ENCODE data around the gene CCDC134. TPM values are rescaled to one million over a fixed set of nuclear protein-coding genes. Genes with fewer than 3 reads are reported as not detected.

Gene CCDC134
- total and polyA plus RNA-seq, 2 of the 8 experiments (the other 6 are each of a cell fraction or from before 2014, with no cell fraction given), result 7.7 to 20.0 TPM

DNA sequence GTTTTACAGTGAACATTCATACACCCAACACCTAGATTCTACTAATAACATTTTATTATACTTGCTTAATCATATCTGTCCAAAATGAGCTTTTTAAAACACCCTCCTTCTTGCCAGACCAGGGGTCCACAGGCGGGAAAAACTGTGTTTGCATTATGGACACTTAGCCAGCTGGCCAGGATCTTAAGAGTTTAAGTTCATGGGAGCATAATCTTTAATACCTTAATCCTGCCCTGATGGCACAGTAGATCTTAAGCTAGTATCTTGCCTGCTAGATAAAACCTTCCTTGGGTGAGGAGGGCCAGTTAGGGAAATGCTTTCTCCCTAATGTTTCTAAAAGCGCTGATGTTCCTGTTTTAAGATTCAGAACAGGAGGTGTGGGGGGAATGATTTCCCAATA is 13.1 kb upstream of the CCDC134 start:
- DNase-seq (ENCODE audit: low read depth in 1 of 2, low spot score in 2 of 2) (no peak), FAIRE-seq (no peak)
- H3K36me3 ChIP-seq (ENCODE audit: control insufficient read depth in 2 of 4, insufficient read depth in 4 of 4, low read length in 3 of 4), result no peaks in the 10 kb centered on the region
- POLR2A ChIA-PET (ENCODE audit: partially characterized antibody), result interaction anchor here (1.9 kb wide), 1 partner anchor 14 kb away, joined by 9 read pairs; the partner anchor contains the start of gene CCDC134
- H2AK5ac ChIP-seq (ENCODE audit: low read depth, low read length), result no peak overlapping the region
- H3K23me2 ChIP-seq (ENCODE audit: low read depth, low read length), result no peaks in the 10 kb centered on the region; the same call in 1 of the 2 replicates
- no peak overlapping the region for H3K27ac ChIP-seq (ENCODE audit: low read depth, low read length)
- H3K27me3 ChIP-seq (replicated peaks in 1 of 4; ENCODE audit: control insufficient read depth in 3 of 4, extremely low read depth in 1 of 4, insufficient read depth in 3 of 4, low read length in 3 of 4), result no peaks in the 10 kb centered on the region; a peak in 1 of 7 replicates
- no peak overlapping the region for H2BK120ac ChIP-seq (replicated peaks; ENCODE audit: low read depth, low read length)
- 68% methylated on average over 2 of the region's 2 CpGs; no CpG with 5 or more reads in 1 of the 2 experiments for WGBS, 2 experiments (ENCODE audit: extremely low coverage in 1 of 2, insufficient coverage in 1 of 2, insufficient read length in 1 of 2, insufficient replicate concordance in 2 of 2, low coverage in 1 of 2, low lambda C conversion rate in 2 of 2, missing lambda C conversion rate in 1 of 2)
- H2BK20ac ChIP-seq (ENCODE audit: low read length), result no peak overlapping the region
- no peak overlapping the region for H4K8ac ChIP-seq (ENCODE audit: extremely low read depth, insufficient read depth, low read length)
- no peak overlapping the region for H3K4me3 ChIP-seq (ENCODE audit: extremely low read depth in 1 of 4, insufficient read depth in 2 of 4, low read depth in 3 of 4, low read length in 4 of 4)
- H3K14ac ChIP-seq (ENCODE audit: insufficient read length), result no peak overlapping the region
- no peaks in the 10 kb centered on the region for H4K20me1 ChIP-seq (replicated peaks in 1 of 2; ENCODE audit: control insufficient read depth in 1 of 2, insufficient read depth in 2 of 2, low read length in 2 of 2)
- H3K56ac ChIP-seq (replicated peaks; ENCODE audit: insufficient read length, low read depth, low read length), result no peak overlapping the region
- H3K79me2 ChIP-seq (ENCODE audit: control insufficient read depth in 1 of 2, insufficient read depth in 2 of 2, low read length in 2 of 2), result no peaks in the 10 kb centered on the region
- H3K4ac ChIP-seq (replicated peaks; ENCODE audit: insufficient read length, low read depth, low read length), result no peak overlapping the region
- H2BK5ac ChIP-seq (ENCODE audit: low read depth, low read length), result no peak overlapping the region
- no peaks in the 10 kb centered on the region for H3K4me1 ChIP-seq (replicated peaks in 1 of 4; ENCODE audit: control insufficient read depth in 3 of 4, insufficient read depth in 4 of 4, low read length in 3 of 4)
- no peak overlapping the region for H4K5ac ChIP-seq (ENCODE audit: insufficient read length, low read depth, low read length)
- no peak overlapping the region for H3K18ac ChIP-seq (ENCODE audit: extremely low read depth, low read length)
- no peak overlapping the region for H4K91ac ChIP-seq (replicated peaks; ENCODE audit: insufficient read length, low read length)
- no peaks in the 10 kb centered on the region for H3K79me1 ChIP-seq (ENCODE audit: low read depth, low read length)
- H2AFZ ChIP-seq (ENCODE audit: low read length), result no peak overlapping the region
- H2BK12ac ChIP-seq (ENCODE audit: low read depth, low read length), result no peak overlapping the region
- no peak overlapping the region for H3K4me2 ChIP-seq (ENCODE audit: insufficient read depth in 1 of 2, low read depth in 2 of 2, low read length in 2 of 2)
- H3K9ac ChIP-seq (replicated peaks in 1 of 4; ENCODE audit: extremely low read depth in 1 of 4, low read depth in 3 of 4, low read length in 3 of 4), result no peak overlapping the region
- CTCF ChIA-PET (ENCODE audit: partially characterized antibody), result interaction anchor here (1.0 to 2.1 kb wide), 5 partner anchors 8 to 90 kb away, joined by 3 to 10 read pairs (median 6); no protein-coding TSS in a partner anchor
- H2BK15ac ChIP-seq (ENCODE audit: low read length), result no peak overlapping the region
- no peak overlapping the region for H3K23ac ChIP-seq (ENCODE audit: insufficient read length)
- H3K9me3 ChIP-seq (ENCODE audit: insufficient read depth in 2 of 2, low read depth in 1 of 2, low read length in 1 of 2), result no peaks in the 10 kb centered on the region
- no peak for TF ChIP-seq KDM4A (IDR thresholded peaks at IDR 0.05; ENCODE audit: low read depth, low read length, severe bottlenecking)
- no peak for TF ChIP-seq CREB1 (IDR thresholded peaks at IDR 0.05)
- TF ChIP-seq BACH1 (IDR thresholded peaks at IDR 0.05; ENCODE audit: low read length), result no peak
- TF ChIP-seq ASH2L (IDR thresholded peaks at IDR 0.05; ENCODE audit: low read length), result no peak

Measured in H1 (cell line).